ENCODE data around the gene IQCF6. TPM values are rescaled to one million over a fixed set of nuclear protein-coding genes. Genes with fewer than 3 reads are reported as not detected.
"Not testable (repeated sequence)": the region's sequence is repeated elsewhere in the genome, so short reads cannot be mapped to it uniquely, and the experiment has no call there.

IQCF6 gene
- total RNA-seq, 1 donor from 2014 or later, result not detected

- DNase-seq (ENCODE audit: low read depth, low spot score), result no peak
Measured at GRCh38 chr3:51773529-51774056, 5.4 kb downstream of the IQCF6 start.

- DNase-seq (ENCODE audit: low read depth, low spot score), result no peak
Measured at GRCh38 chr3:51759203-51759602, 19.8 kb downstream of the IQCF6 start.

- not testable (repeated sequence) for DNase-seq (ENCODE audit: low read depth, low spot score)
Measured at GRCh38 chr3:51753763-51754750, 25.0 kb downstream of the IQCF6 start.

- DNase-seq (ENCODE audit: low read depth, low spot score), result no peak
Measured at GRCh38 chr3:51751287-51751686, 27.8 kb downstream of the IQCF6 start.

GRCh38 chr3:51750878-51751277, 28.2 kb downstream of the IQCF6 start:
- DNase-seq (ENCODE audit: low read depth, low spot score), result no peak

- DNase-seq (ENCODE audit: low read depth, low spot score), result no peak
Measured at GRCh38 chr3:51748327-51748726, 30.7 kb downstream of the IQCF6 start.

- DNase-seq (ENCODE audit: low read depth, low spot score), result no peak
Measured at GRCh38 chr3:51747840-51748239, 31.2 kb downstream of the IQCF6 start.

GRCh38 chr3:51742978-51743377, 36.1 kb downstream of the IQCF6 start:
- not testable (repeated sequence) for DNase-seq (ENCODE audit: low read depth, low spot score)

GRCh38 chr3:51742320-51742719, 36.7 kb downstream of the IQCF6 start:
- DNase-seq (ENCODE audit: low read depth, low spot score), result not testable (repeated sequence)

- DNase-seq (ENCODE audit: low read depth, low spot score), result no peak
Measured at GRCh38 chr3:51739110-51739509, 39.9 kb downstream of the IQCF6 start.

- no peak for DNase-seq (ENCODE audit: low read depth, low spot score)
Measured at GRCh38 chr3:51735950-51736349, 43.1 kb downstream of the IQCF6 start.

- DNase-seq (ENCODE audit: low read depth, low spot score), result no peak
Measured at GRCh38 chr3:51735039-51735438, 44.0 kb downstream of the IQCF6 start.

- DNase-seq (ENCODE audit: low read depth, low spot score), result no peak
Measured at GRCh38 chr3:51734572-51734907, 44.5 kb downstream of the IQCF6 start.

GRCh38 chr3:51733859-51734571, 45.0 kb downstream of the IQCF6 start:
- no peak for DNase-seq (ENCODE audit: low read depth, low spot score)

- DNase-seq (ENCODE audit: low read depth, low spot score), result no peak
Measured at GRCh38 chr3:51729042-51729633, 49.9 kb downstream of the IQCF6 start.

Other genes with a start within 250 kb of the IQCF6 start
- gene RAD54L2, start 240.5 kb downstream of the IQCF6 start, total RNA-seq, result 17.8 and 20.1 TPM in 2 replicates
- gene TEX264, start 108.0 kb downstream of the IQCF6 start, total RNA-seq, result 29.4 and 31.5 TPM in 2 replicates
- 0.18 TPM in 1 of 2 replicates, not detected in the other for gene GRM2, start 72.2 kb downstream of the IQCF6 start, total RNA-seq
- gene IQCF2, start 82.4 kb upstream of the IQCF6 start, total RNA-seq, result not detected in 2 replicates
- gene IQCF5, start 96.4 kb upstream of the IQCF6 start, total RNA-seq, result not detected in 2 replicates
- 0.13 TPM in 1 of 2 replicates, not detected in the other for gene IQCF1, start 124.1 kb upstream of the IQCF6 start, total RNA-seq
- gene RRP9, start 162.7 kb upstream of the IQCF6 start, total RNA-seq, result 33.2 and 50.7 TPM in 2 replicates
- 10.1 and 11.7 TPM in 2 replicates for gene PARP3, start 163.1 kb upstream of the IQCF6 start, total RNA-seq
- gene GPR62, start 176.1 kb upstream of the IQCF6 start, total RNA-seq, result 0.07 TPM in 2 replicates
- 31.1 and 32.2 TPM in 2 replicates for gene PCBP4, start 188.2 kb upstream of the IQCF6 start, total RNA-seq
- gene ABHD14B, start 194.8 kb upstream of the IQCF6 start, total RNA-seq, result 12.1 and 17.8 TPM in 2 replicates
- 5.0 and 6.7 TPM in 2 replicates for gene ABHD14A, start 195.8 kb upstream of the IQCF6 start, total RNA-seq
- gene ACY1, start 204.3 kb upstream of the IQCF6 start, total RNA-seq, result 14.6 and 23.7 TPM in 2 replicates
- gene RPL29, start 216.7 kb upstream of the IQCF6 start, total RNA-seq, result 990 and 1,401 TPM in 2 replicates

Measured in pulmonary artery endothelial cell (primary cell).